GM23338 (cell line): ENCODE measurements around the gene INSRR. TPM values are rescaled to one million over a fixed set of nuclear protein-coding genes. Genes with fewer than 3 reads are reported as not detected.

Source experiments
- ATAC-seq: fragments of 200-7000 bp; cut with Tn5 transposase; 3 replicates; pipeline ENCODE4 v1.9.1; 2020
- DNase-seq: peaks from one replicate; pipeline ENCODE4 v3.0.0-alpha.2; 2015; ENCODE audit warnings: low spot score
- H2AFZ ChIP-seq: fragments of 200-600 bp; sonication (generic); 2 replicates; pipeline ENCODE4 v1.8.0; 2016; ENCODE audit warnings: antibody characterized with exemption, mild to moderate bottlenecking, moderate library complexity
- H3F3A ChIP-seq: fragments of 200-600 bp; sonication (generic); replicated peaks from 2 replicates; pipeline ENCODE4 v1.8.0; 2017; ENCODE audit warnings: antibody characterized with exemption, mixed run types, low read depth
- H3K27ac ChIP-seq: fragments of 200-600 bp; sonication (generic); 2 replicates; pipeline ENCODE4 v1.6.1; 2016; ENCODE audit warnings: low read depth
- H3K27me3 ChIP-seq: fragments of 200-600 bp; sonication (generic); 2 replicates; pipeline ENCODE4 v1.8.0; 2016; ENCODE audit warnings: mild to moderate bottlenecking, mixed run types, moderate library complexity; ENCODE audit not compliant: insufficient read depth
- H3K36me3 ChIP-seq: fragments of 200-600 bp; sonication (generic); 2 replicates; pipeline ENCODE4 v1.8.0; 2016; ENCODE audit warnings: mild to moderate bottlenecking; ENCODE audit not compliant: insufficient read depth
- H3K4me1 ChIP-seq: fragments of 200-600 bp; sonication (generic); 2 replicates; pipeline ENCODE4 v1.8.0; 2016; ENCODE audit warnings: mild to moderate bottlenecking, moderate library complexity; ENCODE audit not compliant: insufficient read depth
- H3K4me2 ChIP-seq: fragments of 200-600 bp; sonication (generic); 2 replicates; pipeline ENCODE4 v1.7.1; 2017; ENCODE audit warnings: mixed run types
- H3K4me3 ChIP-seq: fragments of 200-600 bp; sonication (generic); 2 replicates; pipeline ENCODE4 v1.6.1; 2016; ENCODE audit warnings: mixed run types
- H3K79me2 ChIP-seq: fragments of 200-600 bp; sonication (generic); replicated peaks from 2 replicates; pipeline ENCODE4 v1.8.0; 2017; ENCODE audit warnings: mild to moderate bottlenecking; ENCODE audit not compliant: insufficient read depth
- H3K9me2 ChIP-seq: fragments of 200-600 bp; sonication (generic); 2 replicates; pipeline ENCODE4 v1.8.0; 2017; ENCODE audit not compliant: insufficient read depth
- H4K20me1 ChIP-seq: fragments of 200-600 bp; sonication (generic); replicated peaks from 2 replicates; pipeline ENCODE4 v1.8.0; 2017; ENCODE audit warnings: mild to moderate bottlenecking; ENCODE audit not compliant: insufficient read depth
- H3K27ac Mint-ChIP-seq: 2 replicates; pipeline ENCODE4 v1.8.0; 2020; ENCODE audit warnings: inconsistent platforms, mild to moderate bottlenecking, moderate library complexity, mixed read lengths
- H3K27me3 Mint-ChIP-seq: 3 replicates; pipeline ENCODE4 v1.8.0; 2022; ENCODE audit warnings: low read depth, mild to moderate bottlenecking, moderate library complexity, mixed read lengths, inconsistent platforms; ENCODE audit not compliant: insufficient read depth, poor library complexity
- H3K36me3 Mint-ChIP-seq: 3 replicates; pipeline ENCODE4 v1.8.0; 2021; ENCODE audit warnings: low read depth, mild to moderate bottlenecking, inconsistent platforms, moderate library complexity, mixed read lengths
- H3K4me1 Mint-ChIP-seq: 3 replicates; pipeline ENCODE4 v1.8.0; 2020; ENCODE audit warnings: mild to moderate bottlenecking, inconsistent platforms, mixed read lengths
- H3K4me3 Mint-ChIP-seq: 3 replicates; pipeline ENCODE4 v1.8.0; 2021; ENCODE audit warnings: moderate library complexity, mild to moderate bottlenecking, inconsistent platforms, mixed read lengths
- H3K9me3 Mint-ChIP-seq: 3 replicates; pipeline ENCODE4 v1.8.0; 2020; ENCODE audit warnings: moderate library complexity, mild to moderate bottlenecking, inconsistent platforms, mixed read lengths
- CREB1 ChIP-seq: fragments of 250-450 bp; sonication (Bioruptor Pico); IDR thresholded peaks from 2 replicates; pipeline ENCODE4 v1.5.0; 2020; ENCODE audit warnings: low read depth, mild to moderate bottlenecking, moderate library complexity
- EZH2phosphoT487 ChIP-seq: fragments of 200-600 bp; sonication (generic); IDR thresholded peaks from one replicate; pipeline ENCODE4 v1.8.1; 2018; ENCODE audit warnings: antibody characterized with exemption; ENCODE audit not compliant: unreplicated experiment
- JUNB ChIP-seq: IDR thresholded peaks from one replicate; pipeline ENCODE4 v1.6.1; 2016; ENCODE audit warnings: antibody characterized with exemption; ENCODE audit not compliant: unreplicated experiment
- NANOG ChIP-seq: IDR thresholded peaks from 2 replicates; pipeline ENCODE4 v1.6.1; 2016; ENCODE audit warnings: antibody characterized with exemption, borderline replicate concordance
- POLR2AphosphoS5 ChIP-seq: IDR thresholded peaks from 2 replicates; pipeline ENCODE4 v1.6.1; 2016; ENCODE audit warnings: antibody characterized with exemption, low read depth
- STAT1 ChIP-seq: IDR thresholded peaks from one replicate; pipeline ENCODE4 v1.6.1; 2016; ENCODE audit warnings: antibody characterized with exemption; ENCODE audit not compliant: unreplicated experiment
- ZNF114 ChIP-seq: fragments of 250-450 bp; sonication (Bioruptor Pico); IDR thresholded peaks from 2 replicates; pipeline ENCODE4 v1.5.0; 2020; ENCODE audit warnings: mild to moderate bottlenecking, moderate library complexity
- ZNF331 ChIP-seq: fragments of 250-450 bp; sonication (Bioruptor Pico); IDR thresholded peaks from 2 replicates; pipeline ENCODE4 v1.5.0; 2020; ENCODE audit warnings: low read depth, mild to moderate bottlenecking, moderate library complexity
- polyA plus RNA-seq: library from polyadenylated mRNA; unstranded; fragments of >200 nt; fragmentation: Nextera tagmentation; extraction: Ambion mirVana; gene quantifications from 2 replicates; pipeline ENCODE4 v1.2.1, GENCODE V29; 2016
- total RNA-seq: library from RNA; depleted of rRNA; stranded (reverse); fragments of >200 nt; shearing (Covaris generic); gene quantifications from 2 replicates; pipeline ENCODE4 v1.2.3, GENCODE V29; 2014
- TF ChIP-seq, protein P1 (sequence below): IDR thresholded peaks from 2 replicates; pipeline ENCODE4 v1.6.1; 2016; ENCODE audit warnings: antibody characterized with exemption
- TF ChIP-seq, protein P2 (sequence below): fragments of 250-450 bp; sonication (Bioruptor Pico); IDR thresholded peaks from 2 replicates; pipeline ENCODE4 v1.5.0; 2020; ENCODE audit warnings: mild to moderate bottlenecking, moderate library complexity
- TF ChIP-seq, protein P3 (sequence below), 2 experiments: fragments of 200-600 bp in 1 of 2; sonication (generic) in 1 of 2; conservative IDR thresholded peaks; 2 replicates each; pipeline versions ENCODE4 v1.5.1 to v1.6.1; 2016 to 2017; ENCODE audit warnings: antibody characterized with exemption in 2 of 2, low read depth in 2 of 2, mild to moderate bottlenecking in 2 of 2, moderate library complexity in 1 of 2

Gene INSRR
- total and polyA plus RNA-seq, 2 experiments from 2014 or later = not detected

- Histone ChIP-seq H3K4me2 (peak overlapping the region; percentile 90; the same call in 1 of the 2 replicates), H2AFZ (no peak overlapping the region), H3K36me3 (no peaks in the 10 kb centered on the region), H3K4me1 (peaks cover 15% of the 10 kb centered on the region), H4K20me1 (peaks cover 4% of the 10 kb centered on the region), H3K9me2 (no peaks in the 10 kb centered on the region), H3K79me2 (no peaks in the 10 kb centered on the region), H3K27ac (no peak overlapping the region), H3K27me3 (peaks cover 49% of the 10 kb centered on the region), H3F3A (0 out of 2 replicates have a peak, but pooled peaks cover 10% of the 10 kb centered on the region), H3K4me3 (no peak overlapping the region)
- DNase-seq (no peak), ATAC-seq (no peak)
- Mint-ChIP-seq H3K4me3 (peak overlapping the region; percentile 67; the same call in 1 of the 3 replicates), H3K4me1 (peaks cover 31% of the 10 kb centered on the region), H3K36me3 (no peaks in the 10 kb centered on the region; the same call in 2 of the 3 replicates), H3K27me3 (peaks cover 50% of the 10 kb centered on the region), H3K9me3 (no peaks in the 10 kb centered on the region), H3K27ac (no peak overlapping the region)
- TF ChIP-seq NANOG (no peak), JUNB (no peak)
These were observed 46.5 kb downstream of the INSRR start for GRCh38 chr1:156812293-156812990.

- Histone ChIP-seq H4K20me1 (peaks cover 4% of the 10 kb centered on the region), H3K27me3 (peaks cover 42% of the 10 kb centered on the region), H3K4me2 (no peak overlapping the region), H3K36me3 (no peaks in the 10 kb centered on the region), H3K9me2 (no peaks in the 10 kb centered on the region), H2AFZ (no peak overlapping the region), H3K79me2 (no peaks in the 10 kb centered on the region), H3K4me3 (no peak overlapping the region), H3K4me1 (peaks cover 15% of the 10 kb centered on the region), H3K27ac (no peak overlapping the region), H3F3A (0 out of 2 replicates have a peak, but pooled peaks cover 10% of the 10 kb centered on the region)
- peaks cover 31% of the 10 kb centered on the region for H3K4me1 Mint-ChIP-seq
- ATAC-seq = no peak
- peaks cover 49% of the 10 kb centered on the region for H3K27me3 Mint-ChIP-seq
- TF ChIP-seq POLR2AphosphoS5 = no peak
- TF ChIP-seq CREB1 (CRISPR knock-in tag) = no peak
- TF ChIP-seq, protein P1, sequence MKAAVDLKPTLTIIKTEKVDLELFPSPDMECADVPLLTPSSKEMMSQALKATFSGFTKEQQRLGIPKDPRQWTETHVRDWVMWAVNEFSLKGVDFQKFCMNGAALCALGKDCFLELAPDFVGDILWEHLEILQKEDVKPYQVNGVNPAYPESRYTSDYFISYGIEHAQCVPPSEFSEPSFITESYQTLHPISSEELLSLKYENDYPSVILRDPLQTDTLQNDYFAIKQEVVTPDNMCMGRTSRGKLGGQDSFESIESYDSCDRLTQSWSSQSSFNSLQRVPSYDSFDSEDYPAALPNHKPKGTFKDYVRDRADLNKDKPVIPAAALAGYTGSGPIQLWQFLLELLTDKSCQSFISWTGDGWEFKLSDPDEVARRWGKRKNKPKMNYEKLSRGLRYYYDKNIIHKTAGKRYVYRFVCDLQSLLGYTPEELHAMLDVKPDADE = no peak
- TF ChIP-seq, protein P2, sequence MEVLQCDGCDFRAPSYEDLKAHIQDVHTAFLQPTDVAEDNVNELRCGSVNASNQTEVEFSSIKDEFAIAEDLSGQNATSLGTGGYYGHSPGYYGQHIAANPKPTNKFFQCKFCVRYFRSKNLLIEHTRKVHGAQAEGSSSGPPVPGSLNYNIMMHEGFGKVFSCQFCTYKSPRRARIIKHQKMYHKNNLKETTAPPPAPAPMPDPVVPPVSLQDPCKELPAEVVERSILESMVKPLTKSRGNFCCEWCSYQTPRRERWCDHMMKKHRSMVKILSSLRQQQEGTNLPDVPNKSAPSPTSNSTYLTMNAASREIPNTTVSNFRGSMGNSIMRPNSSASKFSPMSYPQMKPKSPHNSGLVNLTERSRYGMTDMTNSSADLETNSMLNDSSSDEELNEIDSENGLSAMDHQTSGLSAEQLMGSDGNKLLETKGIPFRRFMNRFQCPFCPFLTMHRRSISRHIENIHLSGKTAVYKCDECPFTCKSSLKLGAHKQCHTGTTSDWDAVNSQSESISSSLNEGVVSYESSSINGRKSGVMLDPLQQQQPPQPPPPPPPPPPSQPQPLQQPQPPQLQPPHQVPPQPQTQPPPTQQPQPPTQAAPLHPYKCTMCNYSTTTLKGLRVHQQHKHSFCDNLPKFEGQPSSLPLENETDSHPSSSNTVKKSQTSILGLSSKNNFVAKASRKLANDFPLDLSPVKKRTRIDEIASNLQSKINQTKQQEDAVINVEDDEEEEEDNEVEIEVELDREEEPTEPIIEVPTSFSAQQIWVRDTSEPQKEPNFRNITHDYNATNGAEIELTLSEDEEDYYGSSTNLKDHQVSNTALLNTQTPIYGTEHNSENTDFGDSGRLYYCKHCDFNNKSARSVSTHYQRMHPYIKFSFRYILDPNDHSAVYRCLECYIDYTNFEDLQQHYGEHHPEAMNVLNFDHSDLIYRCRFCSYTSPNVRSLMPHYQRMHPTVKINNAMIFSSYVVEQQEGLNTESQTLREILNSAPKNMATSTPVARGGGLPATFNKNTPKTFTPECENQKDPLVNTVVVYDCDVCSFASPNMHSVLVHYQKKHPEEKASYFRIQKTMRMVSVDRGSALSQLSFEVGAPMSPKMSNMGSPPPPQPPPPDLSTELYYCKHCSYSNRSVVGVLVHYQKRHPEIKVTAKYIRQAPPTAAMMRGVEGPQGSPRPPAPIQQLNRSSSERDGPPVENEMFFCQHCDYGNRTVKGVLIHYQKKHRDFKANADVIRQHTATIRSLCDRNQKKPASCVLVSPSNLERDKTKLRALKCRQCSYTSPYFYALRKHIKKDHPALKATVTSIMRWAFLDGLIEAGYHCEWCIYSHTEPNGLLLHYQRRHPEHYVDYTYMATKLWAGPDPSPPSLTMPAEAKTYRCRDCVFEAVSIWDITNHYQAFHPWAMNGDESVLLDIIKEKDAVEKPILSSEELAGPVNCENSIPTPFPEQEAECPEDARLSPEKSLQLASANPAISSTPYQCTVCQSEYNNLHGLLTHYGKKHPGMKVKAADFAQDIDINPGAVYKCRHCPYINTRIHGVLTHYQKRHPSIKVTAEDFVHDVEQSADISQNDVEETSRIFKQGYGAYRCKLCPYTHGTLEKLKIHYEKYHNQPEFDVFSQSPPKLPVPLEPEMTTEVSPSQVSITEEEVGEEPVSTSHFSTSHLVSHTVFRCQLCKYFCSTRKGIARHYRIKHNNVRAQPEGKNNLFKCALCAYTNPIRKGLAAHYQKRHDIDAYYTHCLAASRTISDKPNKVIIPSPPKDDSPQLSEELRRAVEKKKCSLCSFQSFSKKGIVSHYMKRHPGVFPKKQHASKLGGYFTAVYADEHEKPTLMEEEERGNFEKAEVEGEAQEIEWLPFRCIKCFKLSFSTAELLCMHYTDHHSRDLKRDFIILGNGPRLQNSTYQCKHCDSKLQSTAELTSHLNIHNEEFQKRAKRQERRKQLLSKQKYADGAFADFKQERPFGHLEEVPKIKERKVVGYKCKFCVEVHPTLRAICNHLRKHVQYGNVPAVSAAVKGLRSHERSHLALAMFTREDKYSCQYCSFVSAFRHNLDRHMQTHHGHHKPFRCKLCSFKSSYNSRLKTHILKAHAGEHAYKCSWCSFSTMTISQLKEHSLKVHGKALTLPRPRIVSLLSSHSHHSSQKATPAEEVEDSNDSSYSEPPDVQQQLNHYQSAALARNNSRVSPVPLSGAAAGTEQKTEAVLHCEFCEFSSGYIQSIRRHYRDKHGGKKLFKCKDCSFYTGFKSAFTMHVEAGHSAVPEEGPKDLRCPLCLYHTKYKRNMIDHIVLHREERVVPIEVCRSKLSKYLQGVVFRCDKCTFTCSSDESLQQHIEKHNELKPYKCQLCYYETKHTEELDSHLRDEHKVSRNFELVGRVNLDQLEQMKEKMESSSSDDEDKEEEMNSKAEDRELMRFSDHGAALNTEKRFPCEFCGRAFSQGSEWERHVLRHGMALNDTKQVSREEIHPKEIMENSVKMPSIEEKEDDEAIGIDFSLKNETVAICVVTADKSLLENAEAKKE (CRISPR knock-in tag) = no peak
- no peak for TF ChIP-seq NANOG
- TF ChIP-seq, protein P3, sequence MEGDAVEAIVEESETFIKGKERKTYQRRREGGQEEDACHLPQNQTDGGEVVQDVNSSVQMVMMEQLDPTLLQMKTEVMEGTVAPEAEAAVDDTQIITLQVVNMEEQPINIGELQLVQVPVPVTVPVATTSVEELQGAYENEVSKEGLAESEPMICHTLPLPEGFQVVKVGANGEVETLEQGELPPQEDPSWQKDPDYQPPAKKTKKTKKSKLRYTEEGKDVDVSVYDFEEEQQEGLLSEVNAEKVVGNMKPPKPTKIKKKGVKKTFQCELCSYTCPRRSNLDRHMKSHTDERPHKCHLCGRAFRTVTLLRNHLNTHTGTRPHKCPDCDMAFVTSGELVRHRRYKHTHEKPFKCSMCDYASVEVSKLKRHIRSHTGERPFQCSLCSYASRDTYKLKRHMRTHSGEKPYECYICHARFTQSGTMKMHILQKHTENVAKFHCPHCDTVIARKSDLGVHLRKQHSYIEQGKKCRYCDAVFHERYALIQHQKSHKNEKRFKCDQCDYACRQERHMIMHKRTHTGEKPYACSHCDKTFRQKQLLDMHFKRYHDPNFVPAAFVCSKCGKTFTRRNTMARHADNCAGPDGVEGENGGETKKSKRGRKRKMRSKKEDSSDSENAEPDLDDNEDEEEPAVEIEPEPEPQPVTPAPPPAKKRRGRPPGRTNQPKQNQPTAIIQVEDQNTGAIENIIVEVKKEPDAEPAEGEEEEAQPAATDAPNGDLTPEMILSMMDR (conservative IDR thresholded peaks at IDR 0.05; ENCODE audit: low read depth in 2 of 2) = no peak
- no peak for TF ChIP-seq ZNF331 (CRISPR knock-in tag)
- no peak for TF ChIP-seq EZH2phosphoT487
- TF ChIP-seq ZNF114 (CRISPR knock-in tag) = no peak
- no peak for TF ChIP-seq STAT1
- no peak overlapping the region for H3K4me3 Mint-ChIP-seq
- H3K36me3 Mint-ChIP-seq = peaks cover 4% of the 10 kb centered on the region; the same call in 2 of the 3 replicates
- H3K27ac Mint-ChIP-seq = no peak overlapping the region
- no peaks in the 10 kb centered on the region for H3K9me3 Mint-ChIP-seq
- no peak for DNase-seq
These were observed 47.7 kb downstream of the INSRR start for GRCh38 chr1:156811168-156811567.
